GM19372 (cell line): Measurements from ENCODE around the gene DOCK6.

ENCODE experiments used
- ATAC-seq: cut with Tn5 transposase; IDR thresholded peaks from one replicate; pipeline ENCODE4 v1.9.1; 2021; ENCODE audit warnings: mild to moderate bottlenecking, low read depth, moderate library complexity; ENCODE audit not compliant: unreplicated experiment

DOCK6 gene

GRCh38 chr19:11261971-11262839, at the start of gene DOCK6:
TSS of gene DOCK6 (minus strand) at chr19:11262524. CDS start at chr19:11262440, 84 bp downstream.
- no peak for ATAC-seq

GRCh38 chr19:11306337-11306736, 44.0 kb upstream of the DOCK6 start:
- no peak for ATAC-seq

- ATAC-seq: no peak
These were observed 42.6 kb upstream of the DOCK6 start for GRCh38 chr19:11304936-11305335.

GRCh38 chr19:11300811-11301120, 38.4 kb upstream of the DOCK6 start:
- ATAC-seq: no peak

- no peak for ATAC-seq
These were observed 37.9 kb upstream of the DOCK6 start for GRCh38 chr19:11299946-11300810.

- ATAC-seq: no peak
These were observed 33.9 kb upstream of the DOCK6 start for GRCh38 chr19:11296264-11296663.

GRCh38 chr19:11295665-11296245, 33.4 kb upstream of the DOCK6 start, which contains the start of gene TSPAN16:
TSS of gene TSPAN16 (plus strand) at chr19:11296160. CDS start at chr19:11296298, 138 bp downstream.
- ATAC-seq: no peak

- no peak for ATAC-seq
These were observed 32.9 kb upstream of the DOCK6 start for GRCh38 chr19:11295180-11295579.

- no peak for ATAC-seq
These were observed 31.4 kb upstream of the DOCK6 start for GRCh38 chr19:11293433-11294389.

GRCh38 chr19:11291991-11292390, 29.7 kb upstream of the DOCK6 start:
- no peak for ATAC-seq

- ATAC-seq: no peak
These were observed 29.1 kb upstream of the DOCK6 start for GRCh38 chr19:11291415-11291814.

GRCh38 chr19:11290256-11290655, 27.9 kb upstream of the DOCK6 start:
- ATAC-seq: no peak

- no peak for ATAC-seq
These were observed 26.0 kb upstream of the DOCK6 start for GRCh38 chr19:11288349-11288748.

- ATAC-seq: no peak
These were observed 24.1 kb upstream of the DOCK6 start for GRCh38 chr19:11286312-11286974.

- ATAC-seq: no peak
These were observed 22.2 kb upstream of the DOCK6 start for GRCh38 chr19:11284515-11284914.

GRCh38 chr19:11281356-11282049, 19.2 kb upstream of the DOCK6 start:
- ATAC-seq: no peak

GRCh38 chr19:11279505-11280236, 17.3 kb upstream of the DOCK6 start:
- no peak for ATAC-seq

GRCh38 chr19:11278670-11279069, 16.3 kb upstream of the DOCK6 start:
- ATAC-seq: no peak
